Measurements from ENCODE around the gene BATF2.

BATF2 gene

GRCh38 chr11:64951529-64951928 lies 45.2 kb downstream of the BATF2 start:
- no peaks in the 10 kb centered on the region for H3K4me1 ChIP-seq
- H3K27me3 ChIP-seq, result peaks cover 14% of the 10 kb centered on the region
- TF ChIP-seq CTCF (IDR thresholded peaks at IDR 0.05; ENCODE audit: low read depth, low read length), result no peak
- no peak for DNase-seq
- no peaks in the 10 kb centered on the region for H3K36me3 ChIP-seq
- H3K9me3 ChIP-seq, result no peaks in the 10 kb centered on the region
- H3K4me3 ChIP-seq (ENCODE audit: low read depth, low read length), result no peak overlapping the region

- no peaks in the 10 kb centered on the region for H3K36me3 ChIP-seq
- DNase-seq, result no peak
Observed at GRCh38 chr11:64947208-64947814, 49.5 kb downstream of the BATF2 start.

More at GRCh38 chr11:64947208-64947814, 49.5 kb downstream of the BATF2 start:
- no peaks in the 10 kb centered on the region for H3K4me1 ChIP-seq
- no peaks in the 10 kb centered on the region for H3K27me3 ChIP-seq
- no peaks in the 10 kb centered on the region for H3K9me3 ChIP-seq
- TF ChIP-seq CTCF (IDR thresholded peaks at IDR 0.05; ENCODE audit: low read depth, low read length), result no peak
- no peak overlapping the region for H3K4me3 ChIP-seq (ENCODE audit: low read depth, low read length)
